ENCODE measurements around the gene WWC1.
"Not testable (repeated sequence)": the region's sequence is repeated elsewhere in the genome, so short reads cannot be mapped to it uniquely, and the experiment has no call there.

WWC1 gene

DNA sequence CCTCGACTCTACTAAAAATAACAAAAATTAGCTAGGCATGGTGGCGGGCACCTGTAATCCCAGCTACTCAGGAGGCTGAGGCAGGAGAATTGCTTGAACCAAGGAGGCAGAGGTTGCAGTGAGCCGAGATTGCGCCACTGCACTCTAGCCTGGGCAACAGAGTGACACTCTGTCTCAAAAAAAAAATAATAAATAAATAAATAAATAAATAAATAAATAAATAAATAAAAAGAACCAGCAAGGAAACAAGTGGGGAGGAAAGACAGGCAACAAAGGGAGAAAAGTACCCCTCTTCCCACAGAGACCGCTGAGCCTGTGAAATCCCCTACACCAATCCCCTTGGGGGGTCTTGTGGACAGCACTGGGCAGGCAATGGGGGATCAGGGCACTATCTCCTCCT, 4.6 kb upstream of the WWC1 start:
- not testable (repeated sequence) for DNase-seq

- DNase-seq = no peak
Observed at GRCh38 chr5:168287362-168287761, 4.1 kb upstream of the WWC1 start.

DNA sequence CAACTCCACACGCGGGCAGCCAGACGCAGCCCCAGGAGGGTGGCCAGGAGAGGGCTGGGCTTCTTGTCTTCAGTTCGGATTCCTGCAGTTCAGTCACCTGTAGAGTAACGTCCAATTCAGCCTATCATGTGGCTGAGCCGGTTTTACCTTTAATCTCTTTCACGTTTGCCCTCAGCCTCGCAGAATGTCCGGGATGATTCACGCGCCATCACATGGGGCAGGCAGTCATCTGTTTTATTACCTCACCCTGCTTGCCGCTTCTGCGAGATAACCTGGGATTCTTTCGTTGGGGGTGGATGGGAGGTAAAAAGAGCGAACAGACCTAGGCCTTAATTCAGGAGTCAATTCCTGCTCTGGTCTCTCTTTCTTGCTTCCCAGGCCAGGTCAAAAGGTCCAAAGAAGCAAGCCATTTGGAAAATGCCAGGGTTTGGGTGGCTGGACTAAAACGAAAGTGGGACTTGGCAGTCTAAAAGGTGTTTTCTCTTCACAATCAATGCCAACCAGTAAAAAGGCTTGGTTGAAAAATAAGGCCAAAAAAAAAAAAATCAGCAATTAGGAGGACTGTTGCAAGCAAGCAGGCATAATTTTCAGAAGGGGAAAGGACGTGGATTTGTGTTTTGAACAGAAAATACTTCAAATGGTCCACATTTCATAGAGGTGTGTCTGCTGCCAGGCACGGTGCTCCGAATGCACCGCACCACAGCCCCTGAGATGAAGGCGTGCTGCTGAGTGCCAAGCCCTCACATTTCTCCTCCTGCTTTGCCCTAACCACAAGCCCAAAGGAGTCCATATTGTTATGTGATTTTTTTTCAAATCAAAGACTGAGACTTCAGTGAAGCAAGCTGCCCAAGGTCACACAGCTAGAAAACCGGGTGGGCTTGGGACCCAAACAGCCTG, 2.8 kb upstream of the WWC1 start:
- DNase-seq = no peak

GRCh38 chr5:168290902-168291341, 523 bp upstream of the WWC1 start:
- no peak for DNase-seq

DNA sequence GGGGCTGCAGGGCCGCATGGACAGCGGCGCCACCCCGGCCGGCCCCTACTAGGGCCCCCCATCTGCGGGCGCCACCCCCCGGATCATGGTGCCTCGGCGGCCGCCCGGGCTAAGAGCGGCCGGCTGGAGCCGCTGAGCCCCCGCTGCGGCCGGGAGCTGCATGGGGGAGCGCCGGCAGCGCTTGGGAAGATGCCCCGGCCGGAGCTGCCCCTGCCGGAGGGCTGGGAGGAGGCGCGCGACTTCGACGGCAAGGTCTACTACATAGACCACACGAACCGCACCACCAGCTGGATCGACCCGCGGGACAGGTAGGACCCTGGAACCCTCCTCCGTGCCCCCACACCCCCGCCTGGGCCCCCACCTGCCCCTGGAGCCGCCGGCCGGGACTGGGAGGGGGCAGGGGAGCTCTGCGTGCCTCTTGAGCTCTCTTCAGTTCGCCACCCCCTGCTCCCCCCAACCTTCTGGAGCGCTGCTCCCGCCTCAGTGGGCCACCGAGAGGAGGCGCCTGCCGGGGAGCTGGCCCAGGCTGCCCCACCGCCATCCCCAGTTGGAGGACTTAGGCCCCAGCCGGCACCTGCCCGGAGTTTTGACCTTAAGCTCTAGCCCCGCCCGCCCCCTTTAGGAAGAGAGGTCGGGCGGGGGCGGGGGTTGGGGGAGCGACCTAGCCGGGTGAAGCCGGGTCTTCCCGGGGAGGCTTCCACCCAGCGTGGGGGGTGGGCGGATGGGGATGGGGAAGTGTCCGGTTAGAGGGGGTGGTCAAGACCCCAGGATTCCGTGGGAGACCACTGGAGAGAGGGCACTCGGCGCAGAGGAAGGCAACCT, 730 bp downstream of the WWC1 start:
- DNase-seq = no peak

DNA sequence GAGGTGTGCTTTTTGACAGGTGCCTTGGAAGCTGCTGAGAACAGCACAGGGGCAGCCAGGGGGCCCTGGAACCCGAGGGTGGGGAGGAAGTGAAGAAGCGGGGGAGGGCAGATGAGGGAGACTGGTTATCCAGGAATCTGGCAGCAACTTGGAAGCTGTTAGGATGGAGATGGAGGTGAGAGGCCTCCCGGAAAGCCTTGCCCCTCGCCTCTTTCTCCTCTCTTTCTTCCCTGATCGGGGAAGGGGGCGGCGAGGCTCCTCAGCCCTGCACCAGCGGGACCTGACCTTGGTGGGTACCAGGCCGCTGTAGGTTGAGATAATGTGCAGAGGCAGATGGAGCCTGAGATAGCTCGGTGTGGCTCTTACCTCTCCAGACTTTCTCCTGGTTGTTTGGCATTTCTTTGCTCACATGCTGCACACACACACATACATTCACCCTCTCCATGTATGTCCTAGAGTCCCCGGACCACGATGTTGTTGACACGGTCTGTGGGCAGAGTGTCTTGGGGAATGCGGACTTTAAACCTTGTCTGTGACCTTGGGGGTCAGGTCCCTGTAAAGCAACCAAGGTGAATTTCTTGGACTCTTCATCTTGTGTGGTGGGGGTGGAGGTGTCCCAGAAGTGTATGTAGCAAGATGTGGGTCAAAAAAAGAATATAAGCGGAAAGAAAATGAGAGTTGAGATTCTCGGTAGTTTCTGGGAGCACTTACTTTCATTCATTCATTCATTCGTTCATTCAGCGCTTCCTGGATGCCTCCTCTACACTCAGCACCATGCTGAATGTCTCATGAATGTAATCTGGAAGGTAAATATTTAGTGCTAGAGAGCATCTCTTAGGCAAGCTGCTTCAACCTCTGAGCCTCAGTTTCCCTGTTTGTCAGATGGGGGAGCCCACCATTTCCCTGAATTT, 1.6 kb downstream of the WWC1 start:
- no peak for DNase-seq

DNA sequence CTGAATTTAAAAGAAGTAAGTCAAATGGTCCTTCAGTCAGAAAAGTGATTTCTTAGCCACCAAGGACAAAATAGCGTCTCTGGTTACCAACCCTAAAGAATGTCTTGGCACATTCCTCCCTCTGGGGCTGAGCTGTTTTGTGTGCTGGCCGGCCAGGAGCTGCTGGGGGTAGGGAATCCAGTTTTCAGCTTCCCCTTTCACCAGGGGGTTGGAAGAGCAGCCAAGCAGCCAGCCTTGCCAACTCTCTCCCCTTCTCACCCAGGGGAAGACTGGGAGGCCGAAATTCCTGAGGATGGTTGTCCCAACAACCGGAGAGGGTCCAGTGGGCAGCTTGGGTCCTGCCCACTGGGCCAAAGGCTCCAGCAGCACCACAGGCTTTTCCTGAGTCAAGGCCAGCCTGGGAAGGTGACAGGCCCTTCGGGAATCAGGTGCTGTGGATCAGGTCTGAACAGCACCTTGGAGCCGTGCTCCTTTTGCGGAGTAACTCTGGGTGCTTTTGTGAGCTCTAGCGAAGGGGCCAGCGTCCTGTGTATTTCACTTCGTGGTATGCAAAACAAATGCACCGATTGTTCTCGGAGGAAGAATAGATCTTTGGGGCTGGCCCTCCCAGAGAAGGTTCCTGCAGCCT, 4.2 kb downstream of the WWC1 start:
- DNase-seq = no peak

- no peak for DNase-seq
Observed at GRCh38 chr5:168296682-168297081, 5.2 kb downstream of the WWC1 start.

- DNase-seq = no peak
Observed at GRCh38 chr5:168298949-168299348, 7.5 kb downstream of the WWC1 start.

- no peak for DNase-seq
Observed at GRCh38 chr5:168299372-168299771, 7.9 kb downstream of the WWC1 start.

DNA sequence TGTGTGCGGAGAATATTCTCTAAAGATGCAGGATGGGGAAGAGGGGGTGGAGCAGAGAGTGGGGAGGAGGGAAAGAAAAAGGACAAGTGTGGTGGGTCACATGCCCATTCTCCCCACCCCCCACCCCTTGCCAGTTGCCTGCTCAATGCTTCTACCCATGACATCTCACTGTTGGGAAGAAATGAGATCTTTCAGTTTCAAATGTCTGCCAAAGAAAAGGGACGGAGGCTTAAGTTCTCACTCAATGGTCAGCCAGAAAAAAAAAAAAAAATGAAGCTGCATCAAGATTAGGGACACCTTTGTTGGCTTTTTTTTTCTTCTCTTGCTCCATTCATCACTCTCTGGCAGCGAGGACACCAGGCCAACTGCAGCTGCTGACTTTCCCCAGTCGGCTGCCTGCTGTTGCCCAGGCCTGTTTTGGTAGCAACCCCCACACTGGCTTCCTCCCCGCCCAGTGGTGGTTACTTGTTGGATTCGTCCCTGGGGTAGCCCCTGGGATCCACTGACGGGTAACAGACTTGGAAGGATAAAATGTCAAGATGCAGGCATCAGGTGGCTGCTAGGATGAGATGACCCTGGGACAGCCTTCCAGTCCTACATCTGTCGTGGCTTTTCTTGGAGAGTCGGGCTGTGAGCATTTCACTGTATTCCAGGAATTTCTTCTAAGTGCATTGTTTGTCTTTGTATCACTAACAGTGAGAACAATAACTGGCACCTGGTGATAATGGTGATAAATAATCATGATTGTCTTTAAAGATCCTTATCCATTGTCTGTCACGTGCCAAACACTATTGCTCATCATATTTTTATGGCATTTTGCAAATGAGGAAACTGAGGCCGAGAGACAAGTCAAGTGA, 9.1 kb downstream of the WWC1 start:
- DNase-seq = no peak

DNA sequence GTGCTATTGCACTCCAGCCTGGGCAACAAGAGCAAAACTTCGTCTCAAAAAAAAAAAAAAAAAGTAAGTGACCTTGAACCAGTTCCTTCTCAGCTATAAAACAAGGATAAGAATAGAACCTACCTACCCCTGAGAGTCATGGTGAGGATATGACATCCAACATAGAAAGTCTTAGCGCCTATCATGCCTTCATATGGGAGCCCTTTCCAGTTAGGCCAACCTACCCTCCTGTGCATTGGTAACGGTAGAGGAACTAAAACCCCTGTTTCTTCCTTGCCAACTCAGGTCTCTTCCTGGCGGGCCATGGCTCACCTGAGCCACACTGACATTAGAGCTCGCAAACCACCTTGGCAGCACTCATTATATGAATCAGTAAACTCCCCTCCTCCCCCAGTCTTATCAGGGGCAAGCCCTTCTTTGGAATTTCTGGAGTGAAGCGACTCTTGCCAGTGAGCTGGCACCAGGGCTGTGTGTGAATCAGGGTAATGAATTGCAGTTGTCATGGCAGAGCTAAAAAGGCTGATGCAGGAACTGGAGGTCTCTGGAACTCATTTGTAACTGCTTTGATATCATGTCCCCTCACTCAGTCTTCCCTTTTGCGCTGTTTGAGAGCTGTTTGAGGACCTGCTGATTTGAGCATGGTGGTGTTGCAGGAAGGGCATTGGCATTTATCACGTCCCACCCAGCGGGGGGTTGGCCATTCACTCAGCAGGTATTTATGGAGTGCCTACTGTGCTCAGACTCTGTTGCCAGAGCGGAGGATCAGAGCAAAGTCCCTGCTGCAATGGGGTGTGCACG, 10.3 kb downstream of the WWC1 start:
- DNase-seq = no peak

- no peak for DNase-seq
Observed at GRCh38 chr5:168302785-168303184, 11.3 kb downstream of the WWC1 start.

- no peak for DNase-seq
Observed at GRCh38 chr5:168303393-168304025, 12.1 kb downstream of the WWC1 start.

- no peak for DNase-seq
Observed at GRCh38 chr5:168304349-168304748, 12.9 kb downstream of the WWC1 start.

DNA sequence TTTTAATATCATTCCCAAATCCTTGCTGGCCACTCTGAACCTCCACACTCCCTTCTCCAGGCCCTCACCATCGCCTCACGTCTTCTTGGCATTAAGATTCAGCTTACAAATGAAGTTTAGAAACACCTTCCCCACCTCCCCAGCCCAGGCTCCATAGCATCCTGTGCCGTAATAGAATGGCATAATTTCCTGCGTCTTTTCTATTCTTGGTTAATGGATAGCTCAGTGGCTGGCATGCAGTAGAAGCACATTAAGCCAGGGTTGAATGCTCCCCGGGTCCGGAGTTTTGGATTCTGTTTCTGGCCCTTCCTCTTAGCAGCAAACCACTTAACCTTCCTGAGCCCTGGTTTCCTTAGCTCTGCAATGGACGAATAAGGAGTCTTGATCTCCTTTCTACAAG, 13.8 kb downstream of the WWC1 start:
- DNase-seq = no peak

- no peak for DNase-seq
Observed at GRCh38 chr5:168307022-168307421, 15.6 kb downstream of the WWC1 start.

DNA sequence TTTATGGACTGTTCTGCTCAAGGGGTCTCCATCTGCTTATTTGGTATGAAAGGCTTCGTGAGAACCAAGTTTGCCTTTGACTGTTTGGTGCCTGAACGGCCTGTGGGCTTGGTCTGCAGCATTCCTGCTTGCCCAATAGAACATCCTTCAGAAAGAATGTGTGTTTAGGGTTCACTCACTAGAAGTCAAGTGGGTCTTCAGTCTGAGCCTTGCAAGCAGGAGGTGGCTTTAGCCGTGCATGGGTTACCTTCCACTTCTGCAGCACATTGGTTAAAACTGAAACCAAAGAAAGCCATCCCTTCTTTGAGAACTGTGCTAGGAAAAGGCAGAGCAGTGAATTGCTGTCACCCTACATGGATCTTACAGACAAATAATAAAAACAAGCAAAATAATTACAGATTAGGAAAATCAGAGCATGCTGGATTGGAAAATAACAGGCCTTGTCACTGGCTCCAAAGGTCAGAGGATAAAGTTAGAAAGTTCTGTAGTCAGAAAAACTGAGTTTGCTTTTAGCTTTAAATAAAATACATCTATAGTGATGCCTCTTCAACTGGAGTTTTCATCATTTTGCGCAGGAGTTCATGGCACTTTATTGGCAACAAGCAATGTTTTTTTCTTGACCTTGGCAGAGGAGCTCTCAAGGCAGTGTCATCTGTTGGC, 16.6 kb downstream of the WWC1 start:
- DNase-seq = no peak

- DNase-seq = no peak
Observed at GRCh38 chr5:168308976-168309598, 17.6 kb downstream of the WWC1 start.

All from stimulated activated CD4-positive, alpha-beta T cell treated with anti-CD3 and anti-CD28 coated beads, Interleukin-1b, Interleukin-23, amount 100 ng/mL, for 48 hours (primary cell).